Measurements from ENCODE around the gene BCAS3.

The BCAS3 gene

DNA sequence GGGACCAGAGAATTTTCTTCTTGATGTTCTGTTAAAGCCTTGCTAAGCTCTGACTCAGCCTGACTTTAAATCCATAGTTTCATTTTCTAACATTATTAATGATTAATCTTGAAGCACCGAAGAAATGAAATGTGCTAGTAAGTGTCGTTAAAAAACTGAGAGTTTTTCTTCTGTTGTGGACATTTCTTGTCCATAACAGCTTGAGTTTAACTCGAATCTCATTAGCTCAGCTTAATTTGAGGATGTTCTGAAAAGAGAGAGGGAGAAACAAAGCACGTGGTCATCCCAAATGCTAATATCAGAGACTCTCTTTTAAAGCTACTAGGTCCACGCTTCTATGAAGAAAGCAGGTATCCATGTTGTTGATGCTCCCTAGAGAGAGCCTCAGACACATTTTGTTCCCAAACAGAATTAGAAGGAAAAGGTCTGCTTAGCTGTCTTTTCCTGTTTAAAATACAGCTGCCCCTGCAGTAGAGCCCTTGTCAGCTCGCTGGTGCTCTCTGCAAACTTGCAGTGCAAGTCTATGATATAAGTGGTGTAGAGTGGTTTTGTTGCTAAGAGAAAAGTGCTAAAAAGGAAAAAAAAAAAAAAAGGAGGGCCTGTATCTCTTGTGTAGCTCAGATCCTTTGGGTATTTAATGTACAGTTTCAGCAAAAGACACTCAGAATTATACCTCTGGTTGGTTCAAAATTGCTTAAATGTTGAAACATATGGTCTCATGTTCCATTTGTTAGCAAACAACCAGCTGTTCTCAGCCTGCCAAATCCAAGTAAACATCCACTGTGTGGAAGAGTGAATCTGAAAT, 530.9 kb downstream of the BCAS3 start:
- H2AFZ ChIP-seq, result peak overlapping the region; percentile 6
- H3K79me2 ChIP-seq, result no peaks in the 10 kb centered on the region
- H3K27ac ChIP-seq, result peak overlapping the region; percentile 38
- no peak overlapping the region for H3K4me3 ChIP-seq (ENCODE audit: low read depth, low read length)
- H3K4me2 ChIP-seq (ENCODE audit: low read length), result peak overlapping the region; percentile 32
- H3K4me1 ChIP-seq, result peaks cover 15% of the 10 kb centered on the region
- no peak overlapping the region for H3K9ac ChIP-seq
- H3K27me3 ChIP-seq (ENCODE audit: control insufficient read depth, insufficient read depth, low read length), result no peaks in the 10 kb centered on the region
- TF ChIP-seq, protein P1, sequence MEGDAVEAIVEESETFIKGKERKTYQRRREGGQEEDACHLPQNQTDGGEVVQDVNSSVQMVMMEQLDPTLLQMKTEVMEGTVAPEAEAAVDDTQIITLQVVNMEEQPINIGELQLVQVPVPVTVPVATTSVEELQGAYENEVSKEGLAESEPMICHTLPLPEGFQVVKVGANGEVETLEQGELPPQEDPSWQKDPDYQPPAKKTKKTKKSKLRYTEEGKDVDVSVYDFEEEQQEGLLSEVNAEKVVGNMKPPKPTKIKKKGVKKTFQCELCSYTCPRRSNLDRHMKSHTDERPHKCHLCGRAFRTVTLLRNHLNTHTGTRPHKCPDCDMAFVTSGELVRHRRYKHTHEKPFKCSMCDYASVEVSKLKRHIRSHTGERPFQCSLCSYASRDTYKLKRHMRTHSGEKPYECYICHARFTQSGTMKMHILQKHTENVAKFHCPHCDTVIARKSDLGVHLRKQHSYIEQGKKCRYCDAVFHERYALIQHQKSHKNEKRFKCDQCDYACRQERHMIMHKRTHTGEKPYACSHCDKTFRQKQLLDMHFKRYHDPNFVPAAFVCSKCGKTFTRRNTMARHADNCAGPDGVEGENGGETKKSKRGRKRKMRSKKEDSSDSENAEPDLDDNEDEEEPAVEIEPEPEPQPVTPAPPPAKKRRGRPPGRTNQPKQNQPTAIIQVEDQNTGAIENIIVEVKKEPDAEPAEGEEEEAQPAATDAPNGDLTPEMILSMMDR (IDR thresholded peaks at IDR 0.05), result no peak
- no peaks in the 10 kb centered on the region for H3K9me3 ChIP-seq (ENCODE audit: control insufficient read depth, low read length)
- no peaks in the 10 kb centered on the region for H3K36me3 ChIP-seq (ENCODE audit: control insufficient read depth, insufficient read depth, low read length)

- Histone ChIP-seq H3K9ac (no peak overlapping the region), H3K27me3 (ENCODE audit: control insufficient read depth, insufficient read depth, low read length) (no peaks in the 10 kb centered on the region), H3K4me1 (peaks cover 15% of the 10 kb centered on the region), H3K79me2 (no peaks in the 10 kb centered on the region), H3K4me2 (ENCODE audit: low read length) (peak overlapping the region; percentile 15), H2AFZ (peak overlapping the region; percentile 6), H3K9me3 (ENCODE audit: control insufficient read depth, low read length) (no peaks in the 10 kb centered on the region), H3K27ac (peak overlapping the region; percentile 38), H3K36me3 (ENCODE audit: control insufficient read depth, insufficient read depth, low read length) (no peaks in the 10 kb centered on the region), H3K4me3 (ENCODE audit: low read depth, low read length) (no peak overlapping the region)
- TF ChIP-seq, protein P1 (IDR thresholded peaks at IDR 0.05), result no peak
Observed at GRCh38 chr17:61209106-61209439, 531.4 kb downstream of the BCAS3 start.

DNA sequence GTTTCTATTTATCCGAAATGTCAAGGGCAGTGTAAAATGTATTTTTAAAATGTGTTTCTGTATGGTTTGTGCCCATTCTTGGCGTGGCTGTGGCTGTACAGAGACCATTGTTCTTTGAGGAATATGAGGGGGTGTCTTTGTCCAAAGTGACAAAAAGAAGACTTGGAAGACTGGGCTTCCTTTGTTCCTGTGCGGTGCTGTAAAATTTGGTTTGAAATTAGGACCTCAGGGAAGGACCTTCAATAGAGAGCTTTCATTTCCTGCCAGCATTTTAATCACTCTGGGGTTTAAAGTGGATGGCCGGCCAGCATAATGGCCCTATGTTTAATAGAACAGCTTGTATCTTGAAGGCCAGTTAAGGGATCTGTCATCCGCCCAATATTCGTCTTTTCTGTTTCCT, 531.9 kb downstream of the BCAS3 start:
- Histone ChIP-seq H3K9me3 (ENCODE audit: control insufficient read depth, low read length) (no peaks in the 10 kb centered on the region), H3K27me3 (ENCODE audit: control insufficient read depth, insufficient read depth, low read length) (no peaks in the 10 kb centered on the region), H3K27ac (peak overlapping the region; percentile 38), H3K9ac (no peak overlapping the region), H2AFZ (no peak overlapping the region), H3K79me2 (no peaks in the 10 kb centered on the region), H3K4me3 (ENCODE audit: low read depth, low read length) (no peak overlapping the region), H3K36me3 (ENCODE audit: control insufficient read depth, insufficient read depth, low read length) (no peaks in the 10 kb centered on the region), H3K4me1 (peaks cover 15% of the 10 kb centered on the region), H3K4me2 (ENCODE audit: low read length) (no peak overlapping the region)
- TF ChIP-seq, protein P1 (IDR thresholded peaks at IDR 0.05), result no peak

- Histone ChIP-seq H3K9ac (no peak overlapping the region), H3K4me1 (peaks cover 15% of the 10 kb centered on the region), H3K9me3 (ENCODE audit: control insufficient read depth, low read length) (no peaks in the 10 kb centered on the region), H3K27me3 (ENCODE audit: control insufficient read depth, insufficient read depth, low read length) (no peaks in the 10 kb centered on the region), H3K27ac (no peak overlapping the region), H2AFZ (no peak overlapping the region), H3K79me2 (no peaks in the 10 kb centered on the region), H3K4me3 (ENCODE audit: low read depth, low read length) (no peak overlapping the region), H3K36me3 (ENCODE audit: control insufficient read depth, insufficient read depth, low read length) (no peaks in the 10 kb centered on the region), H3K4me2 (ENCODE audit: low read length) (no peak overlapping the region)
- TF ChIP-seq, protein P1 (IDR thresholded peaks at IDR 0.05), result no peak
Observed at GRCh38 chr17:61211236-61211635, 533.6 kb downstream of the BCAS3 start.

GRCh38 chr17:61212655-61213054, 535.0 kb downstream of the BCAS3 start:
- H3K9ac ChIP-seq, result no peak overlapping the region
- H3K4me2 ChIP-seq (ENCODE audit: low read length), result no peak overlapping the region
- no peaks in the 10 kb centered on the region for H3K27me3 ChIP-seq (ENCODE audit: control insufficient read depth, insufficient read depth, low read length)
- TF ChIP-seq, protein P1 (IDR thresholded peaks at IDR 0.05), result no peak
- peaks cover 15% of the 10 kb centered on the region for H3K4me1 ChIP-seq
- no peaks in the 10 kb centered on the region for H3K79me2 ChIP-seq
- no peaks in the 10 kb centered on the region for H3K36me3 ChIP-seq (ENCODE audit: control insufficient read depth, insufficient read depth, low read length)
- H3K4me3 ChIP-seq (ENCODE audit: low read depth, low read length), result no peak overlapping the region
- no peaks in the 10 kb centered on the region for H3K9me3 ChIP-seq (ENCODE audit: control insufficient read depth, low read length)
- H3K27ac ChIP-seq, result no peak overlapping the region
- no peak overlapping the region for H2AFZ ChIP-seq
